Dedifferentiated amniotic fluid mesenchymal stem cell (primary cell): Measurements from ENCODE around the gene CCDC186.
"Not testable (repeated sequence)": the region's sequence is repeated elsewhere in the genome, so short reads cannot be mapped to it uniquely, and the experiment has no call there.

Experiments
- DNase-seq: peaks from one replicate; pipeline ENCODE4 v3.0.0-alpha.2; 2016; ENCODE audit errors: extremely low spot score

CCDC186 gene

DNA sequence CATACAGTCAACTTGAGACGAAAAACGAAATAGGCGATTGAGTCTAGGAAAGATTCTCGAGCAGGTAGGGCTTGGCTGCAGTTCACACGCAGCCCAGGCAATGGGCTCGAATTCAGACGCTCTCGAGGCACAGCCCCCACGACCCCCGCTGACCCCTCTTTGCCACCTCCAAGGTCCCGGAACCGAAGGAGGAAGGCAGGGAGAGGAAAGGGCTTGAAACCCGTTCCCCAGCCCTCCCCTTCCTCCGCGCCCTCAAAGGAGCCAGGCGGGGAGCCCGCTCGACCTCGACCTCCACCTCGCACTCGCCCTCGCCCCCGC, 441 bp downstream of the CCDC186 start:
- DNase-seq = no peak

DNA sequence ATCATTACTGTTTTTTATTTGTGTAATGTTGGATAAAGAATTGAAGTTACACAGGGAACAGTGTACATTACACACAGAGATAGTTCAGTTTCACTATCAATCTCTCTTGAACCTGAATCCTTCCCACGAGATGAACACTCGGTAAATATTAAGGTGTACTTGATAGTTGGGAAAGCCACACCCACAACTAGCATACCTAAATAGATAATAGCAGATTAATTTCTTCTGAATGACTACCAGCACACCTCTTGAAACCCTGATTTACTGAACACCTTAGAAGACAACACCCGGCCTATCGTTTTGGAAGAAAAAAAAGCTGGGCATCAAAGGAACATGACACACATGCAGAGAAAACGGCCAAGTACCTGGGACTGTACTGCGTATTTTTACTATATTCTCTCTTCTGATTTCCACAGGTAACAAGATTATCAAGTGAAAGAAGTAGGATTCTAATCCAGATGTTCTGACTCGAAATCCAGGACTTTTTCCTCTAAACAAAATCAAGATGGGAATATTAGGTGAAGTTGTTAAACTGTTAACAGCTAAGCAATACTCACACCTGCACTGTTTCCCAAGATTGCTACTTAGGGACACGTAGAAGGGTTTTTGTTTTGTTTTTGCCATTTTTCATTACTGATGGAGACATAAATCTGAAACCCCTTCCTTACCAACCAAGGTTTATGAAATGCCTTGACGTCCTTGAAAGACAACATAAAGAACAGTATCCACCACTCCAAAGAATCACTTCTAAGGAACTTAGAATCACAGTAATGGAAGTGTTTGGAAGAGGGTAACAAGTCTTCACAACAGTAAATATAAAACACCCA, 1.0 kb downstream of the CCDC186 start:
- no peak for DNase-seq

DNA sequence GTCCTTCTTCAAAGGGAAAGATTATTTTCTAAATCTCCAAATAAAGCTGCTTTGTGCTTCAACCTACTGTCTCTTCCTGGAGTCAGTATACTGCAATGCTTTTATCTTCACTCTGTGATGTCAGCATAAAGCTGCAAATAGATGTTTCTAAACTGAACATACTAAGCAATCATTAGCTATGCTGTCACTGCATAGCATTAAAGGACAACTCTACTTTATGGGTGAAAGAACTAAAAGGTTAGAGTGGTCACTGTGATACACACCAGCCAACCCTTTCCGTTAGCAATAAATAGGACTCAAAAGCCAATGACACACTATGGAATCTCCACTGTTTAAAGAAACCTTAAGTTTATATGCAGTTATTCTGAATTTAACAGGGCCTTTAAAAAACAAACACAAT, 1.8 kb downstream of the CCDC186 start:
- no peak for DNase-seq

DNA sequence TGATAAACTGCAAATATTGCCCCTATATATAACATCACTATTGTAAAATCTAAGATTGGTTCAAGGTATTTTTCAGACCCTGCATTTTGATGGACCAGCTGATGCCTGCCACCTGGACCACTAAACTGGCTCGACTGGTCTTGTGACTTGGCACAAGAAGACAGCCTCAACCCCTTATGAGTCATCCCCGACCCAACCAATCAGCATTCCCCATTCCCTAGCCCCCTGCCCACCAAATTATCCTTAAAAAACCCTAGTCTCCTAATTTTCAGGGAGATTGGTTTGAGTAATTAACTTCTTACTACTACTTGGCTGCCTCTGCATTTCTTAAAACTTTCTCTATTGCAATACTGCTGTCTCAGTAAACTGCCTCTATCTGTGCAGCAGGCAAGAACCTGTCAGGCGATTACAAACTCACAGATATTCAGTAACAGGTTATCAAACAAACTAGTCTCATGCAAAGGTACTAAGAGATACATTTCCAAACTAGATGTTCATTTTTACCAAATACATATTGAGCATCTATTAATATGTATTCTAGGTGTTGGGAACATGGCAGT, 5.5 kb downstream of the CCDC186 start:
- no peak for DNase-seq

DNA sequence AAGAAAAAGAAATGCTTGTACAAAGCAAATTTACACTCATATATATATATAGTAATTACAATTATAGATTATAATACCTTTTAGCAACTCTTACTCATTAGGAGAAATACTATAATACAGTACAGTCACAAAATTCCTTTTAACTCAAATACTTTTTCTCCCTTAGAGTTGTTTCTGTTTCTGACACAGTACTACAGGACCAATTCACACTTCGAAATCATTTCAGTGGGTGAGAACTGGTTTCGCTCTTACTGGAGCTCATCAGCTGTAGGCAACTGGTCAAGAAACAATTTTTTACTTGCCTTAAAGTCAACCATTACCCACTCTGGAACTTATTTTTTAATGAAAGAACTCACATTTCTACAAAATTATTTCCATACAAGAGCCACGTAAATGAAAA, 6.0 kb downstream of the CCDC186 start:
- DNase-seq = no peak

DNA sequence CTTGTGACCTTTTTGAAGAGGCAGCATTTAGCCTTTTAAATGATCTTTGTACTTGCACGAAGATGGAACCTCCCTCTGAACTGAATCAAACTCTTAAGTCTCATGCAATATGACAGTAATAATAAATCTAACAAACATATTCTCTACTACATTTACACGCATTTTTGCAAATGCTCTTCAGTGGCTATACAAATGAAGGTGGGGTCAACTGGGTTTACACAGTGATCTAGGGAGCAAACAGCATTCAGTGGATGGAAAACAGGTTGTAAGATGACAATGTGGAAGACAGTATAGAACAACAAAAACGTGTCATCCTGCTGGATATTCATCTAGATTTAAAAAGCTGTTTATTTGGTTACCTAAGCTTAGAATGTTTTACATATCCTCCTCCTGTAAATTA, 7.5 kb downstream of the CCDC186 start:
- DNase-seq = no peak

DNA sequence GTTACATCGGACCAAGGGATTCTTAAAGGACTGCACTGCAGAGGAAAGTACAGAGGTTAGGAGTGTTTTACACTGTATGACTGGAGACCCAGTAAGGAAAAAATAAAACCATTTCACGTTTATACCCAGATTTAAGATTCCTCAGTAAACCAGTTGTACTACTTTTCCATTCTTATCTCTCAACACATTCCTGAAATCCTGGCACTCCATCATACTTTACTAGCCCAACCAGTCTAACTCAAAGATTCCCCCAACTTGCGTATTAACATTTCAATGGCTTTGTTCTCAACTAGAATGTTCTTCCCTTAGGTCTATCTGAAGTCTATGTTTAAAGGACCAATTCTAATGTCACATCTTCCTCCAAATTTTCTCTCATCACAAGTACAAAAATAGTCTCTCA, 8.0 kb downstream of the CCDC186 start:
- DNase-seq = no peak

DNA sequence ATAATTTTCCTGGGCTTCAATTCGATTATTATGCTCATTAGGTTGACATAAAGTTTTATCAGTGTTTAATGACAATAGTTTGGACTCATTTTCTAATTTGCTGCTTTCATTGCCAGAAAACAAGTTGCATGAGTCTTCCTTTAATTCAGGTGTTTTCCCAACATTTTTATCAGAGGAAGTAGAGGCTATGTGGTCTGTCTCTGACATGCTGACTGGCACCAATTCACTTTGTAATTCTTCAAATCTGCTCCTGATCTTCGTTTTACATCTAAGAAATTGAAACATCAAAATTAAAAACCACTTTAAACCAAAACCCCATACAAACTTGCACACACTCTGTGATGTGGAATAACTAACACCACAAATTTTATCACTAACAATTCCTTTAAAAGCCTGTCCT, 10.9 kb downstream of the CCDC186 start:
- DNase-seq = no peak

DNA sequence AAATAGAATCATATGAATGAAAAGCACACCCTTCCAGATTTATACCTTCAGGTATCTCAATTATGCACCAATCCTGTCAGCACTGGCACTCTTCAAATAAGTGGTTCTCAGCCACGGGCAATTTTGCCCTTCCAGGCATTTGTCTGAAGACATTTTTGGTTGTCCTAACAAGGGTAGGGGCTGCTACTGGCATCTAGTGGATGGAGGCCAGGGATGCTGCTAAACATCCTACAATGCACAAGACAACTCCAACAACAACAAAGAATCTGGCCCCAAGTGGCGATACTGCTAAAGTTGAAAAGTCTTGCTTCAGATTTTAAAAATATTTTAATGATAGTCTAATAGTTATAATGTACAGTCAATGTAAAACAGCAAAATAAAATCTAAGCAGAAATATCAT, 16.1 kb downstream of the CCDC186 start:
- no peak for DNase-seq

DNA sequence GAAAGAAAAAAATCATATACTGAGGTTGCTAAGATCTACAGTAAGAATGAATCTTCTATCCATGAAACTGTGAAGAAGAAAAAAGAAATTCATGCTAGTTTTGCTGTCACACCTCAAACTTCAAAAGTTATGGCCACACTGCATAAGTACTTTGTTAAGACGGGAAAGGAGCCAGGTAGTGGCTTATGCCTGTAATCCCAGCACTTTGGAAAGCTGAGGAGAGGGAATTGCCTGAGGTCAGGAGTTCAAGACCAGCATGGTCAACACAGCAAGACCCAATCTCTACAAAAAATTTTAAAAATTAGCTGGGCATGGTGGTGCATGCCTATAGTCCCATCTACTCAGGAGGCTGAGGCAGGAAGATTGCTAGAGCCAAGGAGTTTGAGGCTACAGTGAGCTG, 22.1 kb downstream of the CCDC186 start:
- DNase-seq = no peak

DNA sequence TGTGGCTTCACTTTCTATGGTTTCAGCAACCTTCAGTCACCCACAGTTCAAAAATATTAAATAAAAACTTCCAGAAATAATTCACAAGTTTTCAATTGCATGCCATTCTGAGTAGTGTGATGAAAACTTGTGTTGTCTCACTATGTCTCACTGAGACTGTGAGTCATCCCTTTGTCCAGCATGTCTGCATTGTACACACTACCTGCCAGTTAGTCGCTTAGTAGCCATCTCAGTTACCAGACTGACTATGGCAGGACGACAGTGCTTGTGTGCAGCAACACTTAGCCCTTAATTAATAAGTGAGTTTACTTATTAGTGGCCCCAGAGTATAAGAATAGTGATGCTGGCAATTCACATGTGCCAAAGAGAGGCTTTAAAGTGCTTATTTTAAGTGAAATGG, 22.5 kb downstream of the CCDC186 start:
- DNase-seq = peak; percentile 55

DNA sequence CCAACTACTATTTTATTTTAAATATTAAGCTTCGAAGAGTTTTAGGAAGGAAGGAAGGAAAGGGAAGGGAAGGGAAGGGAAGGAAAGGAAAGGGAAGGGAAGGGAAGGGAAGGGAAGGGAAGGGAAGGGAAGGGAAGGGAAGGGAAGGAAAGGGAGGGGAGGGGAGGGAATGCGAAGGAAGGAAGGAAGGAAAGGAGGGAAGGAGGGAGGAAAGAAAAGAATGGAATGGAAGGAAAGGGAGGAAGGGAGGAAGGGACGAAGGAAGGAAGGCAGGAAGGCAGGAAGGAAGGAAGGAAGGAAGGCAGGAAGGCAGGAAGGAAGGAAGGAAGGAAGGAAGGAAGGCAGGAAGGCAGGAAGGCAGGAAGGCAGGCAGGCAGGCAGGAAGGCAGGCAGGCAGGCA, 24.5 kb downstream of the CCDC186 start:
- DNase-seq = not testable (repeated sequence)

DNA sequence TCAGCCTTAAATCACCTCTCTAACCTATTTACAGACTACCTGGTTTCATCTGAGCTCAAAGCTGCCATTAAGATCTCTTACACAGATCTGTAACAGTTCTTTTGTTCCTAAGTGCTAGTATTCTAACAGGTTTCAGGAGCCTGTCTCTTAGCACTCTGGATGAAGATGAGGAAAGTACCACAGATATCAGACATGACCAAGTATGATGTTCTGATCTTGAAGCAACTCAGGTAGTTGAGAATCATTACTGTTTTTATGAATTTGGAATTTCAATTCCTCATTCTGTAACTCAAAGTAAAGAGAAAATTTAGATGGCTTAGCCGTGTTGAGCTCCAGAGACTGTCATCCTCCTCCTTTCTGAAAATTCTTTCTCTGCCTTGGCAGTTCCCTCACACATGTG, 30.8 kb downstream of the CCDC186 start:
- DNase-seq = no peak

DNA sequence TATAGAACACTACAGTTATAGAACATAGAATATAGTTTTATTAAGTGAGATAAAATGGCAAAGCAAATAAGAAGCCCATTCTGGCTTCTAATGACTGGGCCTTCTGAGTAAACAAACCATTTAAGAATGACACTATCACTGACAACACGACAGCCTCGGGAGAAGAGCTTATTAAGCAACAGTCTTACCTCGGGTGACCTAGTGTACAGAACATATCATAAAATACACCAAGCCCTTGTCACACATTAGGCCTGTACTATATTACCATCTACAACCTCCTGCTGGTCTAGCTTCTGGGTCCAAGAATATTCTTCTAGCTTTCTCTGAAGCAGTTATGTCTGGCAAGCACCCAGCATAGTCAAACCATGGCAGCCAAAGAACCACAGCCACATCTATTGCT, 32.0 kb downstream of the CCDC186 start:
- no peak for DNase-seq

DNA sequence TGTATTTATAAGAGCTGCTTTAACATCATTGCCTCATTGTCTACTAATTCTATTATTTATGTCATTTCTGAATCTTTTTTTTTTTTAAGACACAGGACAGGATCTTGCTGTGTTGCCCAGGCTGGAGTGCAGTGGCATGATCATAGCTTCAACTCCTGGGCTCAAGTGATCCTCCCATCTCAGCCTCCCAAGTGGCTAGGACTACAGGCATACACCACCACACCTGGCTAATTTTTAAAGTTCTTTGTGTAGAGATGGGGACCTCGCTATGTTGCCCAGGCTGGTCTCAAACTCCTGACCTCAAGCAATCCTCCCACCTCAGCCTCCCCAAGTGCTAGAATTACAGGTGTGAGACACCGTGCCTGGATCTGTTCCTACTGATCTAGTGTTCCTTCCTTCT, 33.2 kb downstream of the CCDC186 start:
- DNase-seq = not testable (repeated sequence)

DNA sequence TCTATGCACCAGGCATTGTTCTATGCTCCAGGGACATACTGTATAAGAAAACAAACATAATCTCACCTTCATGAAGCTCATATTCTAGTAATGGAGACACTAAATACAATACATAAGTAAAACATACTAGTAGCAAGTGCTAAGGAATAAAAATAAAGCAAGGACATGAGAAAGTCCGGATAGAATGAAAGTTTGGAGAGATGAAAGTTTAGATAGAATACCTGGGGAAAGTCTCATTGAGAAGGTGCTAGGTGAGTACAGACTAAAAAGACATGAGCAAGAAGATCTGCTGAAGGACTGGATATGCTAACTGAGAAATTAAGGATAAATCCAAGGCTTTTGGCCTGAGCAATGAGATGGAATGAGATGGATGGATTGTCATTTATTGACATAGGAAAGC, 34.0 kb downstream of the CCDC186 start:
- no peak for DNase-seq

DNA sequence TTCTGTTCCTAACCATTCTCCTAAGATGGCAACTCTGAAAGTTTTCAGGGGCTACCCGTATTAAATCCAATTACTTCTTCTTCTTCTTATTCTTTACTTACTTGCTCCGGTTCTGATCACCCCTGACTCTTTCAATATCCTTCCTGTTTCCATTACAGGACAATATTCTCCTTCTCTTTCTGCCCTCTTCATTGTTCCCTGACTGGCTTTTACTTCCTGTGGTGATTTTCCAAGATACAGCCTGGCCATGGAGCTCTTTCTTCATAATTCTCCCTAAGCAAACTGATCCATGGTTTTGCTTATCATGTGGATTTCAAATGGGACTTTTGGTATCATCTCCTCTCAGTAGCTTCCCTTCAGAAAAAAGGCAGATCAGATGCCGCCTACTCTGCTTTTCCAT, 35.4 kb downstream of the CCDC186 start:
- DNase-seq = no peak

DNA sequence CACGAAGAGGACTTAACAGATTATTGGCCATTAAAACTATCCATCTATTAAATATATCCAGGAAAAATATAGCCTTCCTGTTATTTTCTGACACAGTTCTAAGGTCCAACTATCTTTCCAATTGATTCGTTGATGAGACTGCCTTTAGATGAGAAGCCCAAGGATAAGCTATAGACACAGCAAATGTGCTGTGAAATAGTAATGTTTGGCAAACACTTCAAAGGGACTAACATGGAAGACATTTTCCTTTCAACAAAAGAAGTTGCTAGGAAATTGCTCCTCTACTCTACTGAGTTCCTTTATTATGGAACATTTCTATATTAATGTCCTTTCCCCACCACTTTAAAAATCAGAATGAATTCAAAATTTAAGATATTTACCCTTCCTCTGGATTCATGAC, 38.5 kb downstream of the CCDC186 start:
- no peak for DNase-seq

DNA sequence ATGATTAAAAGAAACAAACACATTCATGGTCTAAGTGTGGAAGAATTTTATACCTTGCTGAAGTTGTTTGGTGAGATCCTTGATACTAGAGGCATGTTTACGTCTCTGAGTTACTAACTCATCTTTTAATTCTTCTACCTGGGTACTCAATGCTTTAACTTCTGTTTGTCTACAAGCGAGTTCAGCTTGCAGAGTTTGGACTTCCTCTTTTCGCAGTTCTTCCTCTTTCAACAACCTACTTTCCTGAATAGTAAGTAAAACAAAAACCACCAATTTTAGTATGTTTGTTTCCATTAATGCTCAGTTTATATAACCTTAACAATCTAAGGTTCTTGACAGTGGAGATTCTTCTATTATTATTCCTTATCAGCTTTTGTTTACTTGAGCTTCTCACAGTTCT, 42.9 kb downstream of the CCDC186 start:
- no peak for DNase-seq

DNA sequence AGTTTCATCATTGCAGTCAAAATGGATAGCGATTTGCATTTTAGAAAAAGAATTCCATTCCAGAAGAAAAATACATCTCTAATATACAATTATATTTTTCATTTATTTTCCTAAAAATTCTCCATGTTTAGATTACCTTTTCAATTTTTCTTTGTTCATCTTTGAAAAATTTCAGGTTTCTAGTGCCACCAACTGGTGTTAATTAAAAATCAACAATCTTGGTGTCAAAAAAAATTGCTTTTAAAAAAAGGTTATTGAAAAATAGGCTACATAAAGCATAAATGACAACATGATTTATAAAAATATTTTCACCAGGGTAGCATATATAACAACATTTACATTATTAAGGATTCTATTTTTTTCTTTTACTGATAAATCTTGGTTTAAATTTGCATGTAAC, 53.0 kb downstream of the CCDC186 start:
- no peak for DNase-seq

DNA sequence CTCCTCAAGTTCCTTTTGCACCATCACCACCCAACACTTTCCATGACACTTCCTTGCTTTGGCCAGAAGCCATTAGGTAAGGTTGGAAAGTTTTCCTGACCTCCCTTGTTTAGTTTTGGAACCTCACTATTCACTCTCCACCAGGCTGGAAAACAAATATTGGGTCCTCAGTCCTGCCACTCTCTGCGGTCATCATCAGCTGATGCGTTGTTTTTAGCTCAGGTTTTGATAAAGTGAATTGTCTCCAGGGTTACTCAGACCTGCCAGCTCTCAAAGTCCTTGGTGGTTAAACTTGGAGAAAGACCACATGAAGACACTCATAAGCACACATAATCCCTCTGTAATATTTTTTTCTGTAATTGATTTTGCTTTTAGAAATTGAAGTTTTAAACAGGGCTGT, 55.5 kb downstream of the CCDC186 start:
- DNase-seq = no peak

DNA sequence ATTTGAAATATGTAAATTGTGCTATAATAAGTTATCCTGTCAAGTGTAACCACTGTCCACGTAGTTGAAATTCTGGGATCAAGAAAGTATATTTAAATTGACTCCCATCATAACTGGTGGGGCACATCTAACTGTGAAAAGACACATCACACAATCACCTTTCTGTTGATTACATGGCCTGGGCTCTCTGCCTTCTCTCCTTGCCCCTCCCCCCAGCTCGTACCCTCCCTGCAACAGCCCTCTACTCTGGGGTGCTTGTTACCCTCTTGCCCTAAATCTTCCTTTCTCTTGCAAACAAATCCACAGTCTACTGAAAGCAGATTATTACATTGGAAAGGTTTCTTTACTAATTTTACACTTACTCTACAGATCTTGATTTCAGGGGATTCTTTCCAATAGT, 56.3 kb downstream of the CCDC186 start:
- DNase-seq = no peak

DNA sequence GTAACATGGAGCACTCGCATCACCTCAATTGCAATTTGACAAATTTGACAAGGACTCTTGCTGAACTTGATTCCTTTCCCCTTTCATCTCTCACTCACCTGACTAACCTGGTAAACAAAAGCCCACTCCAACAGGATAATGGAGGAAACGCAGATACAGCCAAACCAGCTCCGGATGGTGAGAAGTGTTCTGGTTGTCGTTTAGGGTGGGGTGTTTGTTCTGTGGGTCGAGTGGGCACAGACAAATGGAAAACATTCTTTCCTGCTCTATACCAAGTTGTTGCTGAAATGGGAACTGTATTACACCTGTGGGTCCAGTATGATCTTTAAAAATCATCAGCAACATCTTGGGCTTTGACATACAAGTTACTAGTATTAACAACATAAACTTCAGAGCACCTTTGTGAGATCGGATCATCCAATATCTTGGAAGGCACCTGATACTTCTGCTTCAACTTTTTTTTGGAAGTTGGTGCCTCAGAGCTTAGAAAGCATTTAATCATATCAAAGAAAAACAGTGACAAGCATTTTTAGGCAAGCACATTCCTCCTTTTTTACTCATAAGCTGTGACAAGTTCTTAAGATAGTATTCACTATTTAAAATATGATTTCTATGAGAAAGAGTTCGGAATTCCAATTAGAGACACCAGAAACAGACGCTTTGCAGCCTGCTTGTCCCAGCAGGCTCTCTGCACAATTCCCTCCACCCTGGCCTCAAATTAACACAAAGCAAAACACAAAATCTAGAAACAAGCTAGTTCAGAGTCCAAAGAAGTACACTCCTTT, 58.1 kb downstream of the CCDC186 start:
- no peak for DNase-seq
